Suprapubic skin (tissue), 4 donors: ENCODE measurements around the gene PLXNC1. TPM values are rescaled to one million over a fixed set of nuclear protein-coding genes. Genes with fewer than 3 reads are reported as not detected.

Experiments used
- DNase-seq, 2 donors: peaks; one replicate each; pipeline ENCODE4 v3.0.0-alpha.2; 2019; ENCODE audit warnings: low spot score in 2 of 2
- H3K27ac ChIP-seq: fragments of 200-600 bp; sonication (generic); one replicate; pipeline ENCODE4 v1.5.1; 2019
- H3K27me3 ChIP-seq: fragments of 200-600 bp; sonication (generic); one replicate; pipeline ENCODE4 v1.5.1; 2019
- H3K36me3 ChIP-seq: fragments of 200-600 bp; sonication (generic); one replicate; pipeline ENCODE4 v1.5.1; 2019
- H3K4me1 ChIP-seq: fragments of 200-600 bp; sonication (generic); one replicate; pipeline ENCODE4 v1.5.1; 2019
- H3K4me3 ChIP-seq: fragments of 200-600 bp; sonication (generic); one replicate; pipeline ENCODE4 v1.5.1; 2019; ENCODE audit warnings: mild to moderate bottlenecking
- H3K9me3 ChIP-seq: fragments of 200-600 bp; sonication (generic); one replicate; pipeline ENCODE4 v1.5.1; 2019
- EP300 ChIP-seq: sonication (generic); formaldehyde crosslinking; IDR thresholded peaks from one replicate; pipeline ENCODE4 v1.6.1; 2017; ENCODE audit warnings: antibody characterized with exemption
- POLR2A ChIP-seq, 2 donors: fragments of 450-650 bp; IDR thresholded peaks; one replicate each; pipeline ENCODE4 v1.6.1; 2017; ENCODE audit warnings: antibody characterized with exemption in 2 of 2, mild to moderate bottlenecking in 2 of 2, moderate library complexity in 2 of 2
- POLR2AphosphoS5 ChIP-seq, 3 donors: sonication (generic); formaldehyde crosslinking; IDR thresholded peaks; one replicate each; pipeline ENCODE4 v1.6.1; 2017; ENCODE audit warnings: antibody characterized with exemption in 3 of 3
- WGBS: methylation state at CpG from one replicate; pipeline ENCODE4 v1.1.5; 2018; 5-methylcytosine and 5-hydroxymethylcytosine counted together
- total RNA-seq, 4 donors: library from RNA; depleted of rRNA; stranded (reverse); fragments of >200 nt; gene quantifications; one replicate each; pipeline ENCODE4 v1.1.0, GENCODE V29; 2016
- TF ChIP-seq, protein P1 (sequence below), 2 donors: fragments of 200-600 bp in 1 of 2; fragments of 450-650 bp in 1 of 2; sonication (generic) in 1 of 2; IDR thresholded peaks; one replicate each; pipeline ENCODE4 v1.5.1; 2016 to 2019; ENCODE audit warnings: antibody characterized with exemption in 2 of 2, mild to moderate bottlenecking in 1 of 2, moderate library complexity in 1 of 2

Gene PLXNC1
- total RNA-seq, 4 donors from 2014 or later, result 8.1 to 30.9 (median 15.3) TPM

DNA sequence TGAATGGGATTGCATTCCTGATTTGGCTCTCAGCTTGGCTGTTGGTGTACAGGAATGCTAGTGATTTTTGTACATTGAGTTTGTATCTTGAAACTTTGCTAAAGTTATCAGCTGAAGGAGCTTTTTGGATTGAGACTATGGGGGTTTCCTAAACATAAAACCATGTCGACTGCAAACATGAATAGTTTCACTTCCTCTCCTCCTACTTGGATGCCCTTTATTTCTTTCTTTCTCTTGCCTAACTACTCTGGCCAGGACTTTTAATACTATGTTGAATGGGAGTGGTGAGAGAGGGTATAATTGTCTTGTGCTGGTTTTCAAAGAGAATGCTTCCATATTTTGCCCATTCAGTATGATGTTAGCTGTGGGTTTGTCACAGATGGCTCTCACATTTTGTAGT is 169.8 kb downstream of the PLXNC1 start:
- Histone ChIP-seq H3K27me3 (no peaks in the 10 kb centered on the region), H3K4me3 (no peak overlapping the region), H3K36me3 (peaks cover 15% of the 10 kb centered on the region), H3K4me1 (no peaks in the 10 kb centered on the region), H3K27ac (no peak overlapping the region), H3K9me3 (peaks cover 12% of the 10 kb centered on the region)
- WGBS, result 26% methylated on average over 1 of the region's 1 CpG
- no peak for DNase-seq
- TF ChIP-seq POLR2AphosphoS5 (IDR thresholded peaks at IDR 0.05), result no peak
- no peak for TF ChIP-seq POLR2A (IDR thresholded peaks at IDR 0.05)
- no peak for TF ChIP-seq EP300
- TF ChIP-seq, protein P1, sequence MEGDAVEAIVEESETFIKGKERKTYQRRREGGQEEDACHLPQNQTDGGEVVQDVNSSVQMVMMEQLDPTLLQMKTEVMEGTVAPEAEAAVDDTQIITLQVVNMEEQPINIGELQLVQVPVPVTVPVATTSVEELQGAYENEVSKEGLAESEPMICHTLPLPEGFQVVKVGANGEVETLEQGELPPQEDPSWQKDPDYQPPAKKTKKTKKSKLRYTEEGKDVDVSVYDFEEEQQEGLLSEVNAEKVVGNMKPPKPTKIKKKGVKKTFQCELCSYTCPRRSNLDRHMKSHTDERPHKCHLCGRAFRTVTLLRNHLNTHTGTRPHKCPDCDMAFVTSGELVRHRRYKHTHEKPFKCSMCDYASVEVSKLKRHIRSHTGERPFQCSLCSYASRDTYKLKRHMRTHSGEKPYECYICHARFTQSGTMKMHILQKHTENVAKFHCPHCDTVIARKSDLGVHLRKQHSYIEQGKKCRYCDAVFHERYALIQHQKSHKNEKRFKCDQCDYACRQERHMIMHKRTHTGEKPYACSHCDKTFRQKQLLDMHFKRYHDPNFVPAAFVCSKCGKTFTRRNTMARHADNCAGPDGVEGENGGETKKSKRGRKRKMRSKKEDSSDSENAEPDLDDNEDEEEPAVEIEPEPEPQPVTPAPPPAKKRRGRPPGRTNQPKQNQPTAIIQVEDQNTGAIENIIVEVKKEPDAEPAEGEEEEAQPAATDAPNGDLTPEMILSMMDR (IDR thresholded peaks at IDR 0.05), result no peak

- TF ChIP-seq POLR2AphosphoS5 (IDR thresholded peaks at IDR 0.05) (no peak), EP300 (no peak), POLR2A (IDR thresholded peaks at IDR 0.05) (no peak)
- TF ChIP-seq, protein P1 (IDR thresholded peaks at IDR 0.05), result no peak
- H3K4me1 ChIP-seq, result no peaks in the 10 kb centered on the region
These were observed 171.7 kb downstream of the PLXNC1 start for GRCh38 chr12:94320109-94320508.

GRCh38 chr12:94322346-94322745 is 174.0 kb downstream of the PLXNC1 start:
- Histone ChIP-seq H3K36me3 (peaks cover 28% of the 10 kb centered on the region), H3K4me1 (no peaks in the 10 kb centered on the region)
- TF ChIP-seq POLR2AphosphoS5 (IDR thresholded peaks at IDR 0.05), result no peak
- TF ChIP-seq POLR2A (IDR thresholded peaks at IDR 0.05), result no peak
- no peak for TF ChIP-seq EP300
- TF ChIP-seq, protein P1 (IDR thresholded peaks at IDR 0.05), result no peak

More at GRCh38 chr12:94320109-94320508, 171.7 kb downstream of the PLXNC1 start:
- DNase-seq, result no peak
- H3K36me3 ChIP-seq, result peaks cover 20% of the 10 kb centered on the region
- H3K27ac ChIP-seq, result no peak overlapping the region
- no peak overlapping the region for H3K4me3 ChIP-seq
- H3K9me3 ChIP-seq, result peaks cover 12% of the 10 kb centered on the region
- no peaks in the 10 kb centered on the region for H3K27me3 ChIP-seq

DNA sequence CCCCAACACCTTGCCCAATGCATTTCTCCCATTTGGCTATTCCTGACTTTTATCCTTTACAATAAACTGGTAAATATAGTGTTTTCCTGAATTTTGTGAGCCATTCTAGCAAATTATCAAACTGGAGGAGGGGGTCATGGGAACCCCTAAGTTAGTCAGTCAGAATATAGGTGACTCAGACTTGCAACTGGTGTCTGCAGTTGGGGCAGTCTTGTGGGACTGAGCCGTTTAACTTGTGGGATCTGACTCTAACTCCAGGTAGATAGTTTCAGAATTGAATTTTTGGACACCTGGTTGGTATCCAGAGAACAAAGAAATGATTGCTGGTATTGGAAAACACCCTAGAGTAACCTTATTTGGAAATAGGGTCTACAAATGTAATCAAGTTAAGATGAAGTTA is 177.9 kb downstream of the PLXNC1 start:
- Histone ChIP-seq H3K9me3 (no peaks in the 10 kb centered on the region), H3K4me3 (no peak overlapping the region), H3K27me3 (no peaks in the 10 kb centered on the region), H3K4me1 (no peaks in the 10 kb centered on the region), H3K36me3 (peaks cover 28% of the 10 kb centered on the region), H3K27ac (no peak overlapping the region)
- no peak for TF ChIP-seq EP300
- TF ChIP-seq POLR2AphosphoS5 (IDR thresholded peaks at IDR 0.05), result no peak
- TF ChIP-seq, protein P1 (IDR thresholded peaks at IDR 0.05), result no peak
- no peak for TF ChIP-seq POLR2A (IDR thresholded peaks at IDR 0.05)
- WGBS, result 89% methylated on average over 1 of the region's 1 CpG
- no peak for DNase-seq

More at GRCh38 chr12:94322346-94322745, 174.0 kb downstream of the PLXNC1 start:
- Histone ChIP-seq H3K27me3 (no peaks in the 10 kb centered on the region), H3K27ac (no peak overlapping the region), H3K9me3 (peaks cover 12% of the 10 kb centered on the region), H3K4me3 (no peak overlapping the region)
- 86% methylated on average over 2 of the region's 2 CpGs for WGBS
- DNase-seq, result no peak

DNA sequence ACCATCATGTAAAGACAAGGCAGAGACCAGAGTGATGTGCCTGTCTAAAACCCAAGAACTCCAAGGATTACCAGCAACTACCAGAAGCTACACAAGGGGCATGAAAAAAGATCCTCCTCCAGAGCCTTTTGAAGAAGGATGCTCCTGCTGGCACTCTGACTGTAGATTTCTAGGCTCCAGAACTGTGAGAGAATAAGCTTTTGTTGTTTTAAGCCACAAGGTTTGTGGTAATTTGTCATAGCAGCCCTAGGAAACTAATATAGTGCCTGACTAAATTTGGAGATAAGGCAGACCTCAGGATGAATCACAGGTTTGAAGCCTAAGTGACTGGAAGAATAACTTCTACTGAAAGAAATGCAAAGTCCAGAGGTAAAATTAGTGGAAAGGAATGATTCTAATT is 178.3 kb downstream of the PLXNC1 start:
- no peak overlapping the region for H3K27ac ChIP-seq
- no peaks in the 10 kb centered on the region for H3K4me1 ChIP-seq
- TF ChIP-seq, protein P1 (IDR thresholded peaks at IDR 0.05), result no peak
- TF ChIP-seq EP300, result no peak
- H3K27me3 ChIP-seq, result no peaks in the 10 kb centered on the region
- no peaks in the 10 kb centered on the region for H3K9me3 ChIP-seq
- H3K36me3 ChIP-seq, result peaks cover 30% of the 10 kb centered on the region
- H3K4me3 ChIP-seq, result no peak overlapping the region
- DNase-seq, result no peak
